GM18867 (cell line): Measurements from ENCODE around the gene BACE1-AS.

ENCODE experiments used
- ATAC-seq: cut with Tn5 transposase; IDR thresholded peaks from one replicate; pipeline ENCODE4 v1.9.1; 2021; ENCODE audit warnings: mild to moderate bottlenecking, moderate library complexity; ENCODE audit not compliant: unreplicated experiment

BACE1-AS gene

DNA sequence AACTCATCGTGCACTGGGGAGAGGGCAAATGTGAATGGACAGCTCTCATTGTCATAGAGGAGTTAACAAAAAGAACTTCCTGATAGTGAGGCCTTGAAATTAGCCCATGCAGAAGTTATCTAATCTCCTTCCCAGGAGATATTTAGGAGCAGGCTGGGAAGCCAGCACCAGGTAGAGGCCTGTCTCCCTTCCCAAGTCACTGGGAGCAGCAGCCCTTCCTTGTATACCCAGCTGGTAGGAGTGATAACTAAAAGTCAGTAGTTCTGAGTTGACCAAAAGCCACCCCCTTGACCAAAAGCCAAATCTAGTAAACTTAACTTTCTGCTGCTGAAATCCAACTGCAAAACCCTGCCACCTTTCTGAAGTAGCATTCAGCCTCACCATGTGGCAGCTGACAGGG, 1.4 kb upstream of the BACE1-AS start:
- ATAC-seq, result no peak

DNA sequence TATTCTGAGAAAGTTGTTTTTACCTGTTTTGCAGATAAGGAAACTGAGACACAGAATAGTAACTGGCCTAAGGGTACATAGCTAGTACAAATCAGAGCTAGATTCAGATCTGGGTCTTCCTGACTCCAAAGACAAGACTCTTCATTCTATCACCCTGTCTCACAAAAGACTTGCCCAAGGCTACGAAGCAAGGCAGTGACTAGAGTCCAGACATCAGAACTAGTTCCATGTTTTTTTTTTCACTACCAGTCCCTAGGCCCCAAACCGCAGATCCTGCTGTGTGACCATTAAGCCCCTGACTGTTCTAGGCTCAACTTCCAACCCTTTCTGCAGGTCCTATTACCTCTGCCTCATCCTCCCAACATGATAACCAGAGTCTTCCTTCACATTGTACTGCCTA, 1.5 kb downstream of the BACE1-AS start:
- ATAC-seq, result no peak

GRCh38 chr11:117295438-117296137, 4.4 kb downstream of the BACE1-AS start:
- no peak for ATAC-seq

GRCh38 chr11:117296881-117297280, 5.7 kb downstream of the BACE1-AS start:
- ATAC-seq, result no peak

DNA sequence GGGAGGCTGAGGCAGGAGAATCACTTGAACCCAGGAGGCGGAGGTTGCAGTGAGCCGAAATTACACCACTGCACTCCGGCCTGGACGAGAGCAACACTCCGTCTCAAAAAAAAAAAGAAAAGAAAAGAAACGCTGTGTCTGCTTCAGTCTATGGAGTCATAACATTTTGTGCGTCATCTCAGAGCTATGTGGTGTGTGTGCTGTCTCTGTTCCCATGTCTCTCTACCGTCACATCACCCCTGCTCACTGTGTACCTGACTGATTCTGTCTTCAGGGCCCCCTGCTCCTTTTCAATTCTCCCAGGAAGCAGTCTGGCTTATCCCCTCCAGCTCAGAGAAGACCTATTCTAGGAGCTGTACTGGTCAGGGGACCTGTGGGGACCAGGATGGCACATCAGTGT, 7.0 kb downstream of the BACE1-AS start:
- ATAC-seq, result no peak

- no peak for ATAC-seq
Measured at GRCh38 chr11:117299351-117300282, 8.5 kb downstream of the BACE1-AS start.

- no peak for ATAC-seq
Measured at GRCh38 chr11:117300283-117300663, 9.1 kb downstream of the BACE1-AS start.

DNA sequence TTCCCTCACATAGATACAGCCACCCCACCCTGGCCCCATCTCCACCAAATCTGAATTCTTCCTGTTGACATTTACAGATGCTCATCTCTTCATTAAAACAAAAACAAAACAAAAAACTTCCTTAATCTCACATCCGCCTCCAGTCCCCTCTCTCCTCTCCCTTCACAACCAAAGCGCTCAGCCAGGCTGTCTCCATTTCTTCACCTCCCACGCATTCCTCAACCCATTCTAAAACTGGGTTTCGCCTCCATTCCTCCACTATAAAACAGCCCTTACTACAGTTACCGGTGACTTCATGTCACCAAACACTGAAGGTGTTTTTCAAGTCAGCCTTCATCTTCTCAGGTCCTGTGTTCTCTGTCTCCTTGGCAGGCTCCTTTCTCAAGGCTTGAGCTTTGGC, 9.6 kb downstream of the BACE1-AS start:
- no peak for ATAC-seq

- no peak for ATAC-seq
Measured at GRCh38 chr11:117302228-117302627, 11.1 kb downstream of the BACE1-AS start.

DNA sequence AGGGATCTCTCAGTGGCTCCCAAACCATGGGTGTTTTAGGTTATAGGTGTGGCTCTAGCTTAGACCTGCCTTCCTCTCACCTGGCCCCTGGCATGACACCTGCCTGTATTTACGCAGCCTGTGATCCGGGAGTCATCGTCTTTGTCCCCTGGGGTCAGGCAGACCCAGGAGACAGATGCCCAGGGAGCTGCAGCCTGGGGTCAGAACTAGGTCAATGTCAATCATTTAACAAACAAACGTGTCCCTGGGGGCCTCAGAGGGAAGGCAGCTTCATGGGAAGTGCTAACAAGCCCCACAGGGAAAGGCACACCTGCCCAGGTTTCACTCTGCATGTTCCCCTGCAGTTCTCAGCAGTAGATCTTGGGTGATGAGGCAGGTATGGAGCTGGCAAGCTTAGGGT, 12.0 kb downstream of the BACE1-AS start:
- no peak for ATAC-seq

- ATAC-seq, result no peak
Measured at GRCh38 chr11:117303646-117304315, 12.6 kb downstream of the BACE1-AS start.

DNA sequence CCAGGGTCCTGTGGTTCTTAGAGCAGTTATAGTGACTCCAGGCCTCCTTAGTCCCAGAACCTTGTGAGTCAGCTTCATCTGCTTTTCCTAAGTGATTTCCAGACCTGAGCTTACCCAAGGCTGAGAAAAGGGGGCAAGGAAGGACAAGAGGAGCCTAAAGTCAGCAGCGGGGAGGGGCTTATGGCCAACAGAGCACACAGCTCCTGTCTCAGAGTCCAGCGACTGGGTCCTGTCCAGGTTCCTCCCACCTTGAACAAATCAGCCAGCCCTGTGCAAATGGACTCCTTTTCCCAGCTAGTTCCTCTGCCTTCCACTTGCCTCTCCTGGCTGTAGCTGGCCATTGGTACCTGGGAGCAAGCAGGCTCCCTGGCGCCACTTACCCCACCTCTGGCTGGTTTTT, 14.0 kb downstream of the BACE1-AS start:
- no peak for ATAC-seq

GRCh38 chr11:117309310-117309709, 18.2 kb downstream of the BACE1-AS start:
- ATAC-seq, result no peak

GRCh38 chr11:117313091-117313490, 21.9 kb downstream of the BACE1-AS start:
- no peak for ATAC-seq

DNA sequence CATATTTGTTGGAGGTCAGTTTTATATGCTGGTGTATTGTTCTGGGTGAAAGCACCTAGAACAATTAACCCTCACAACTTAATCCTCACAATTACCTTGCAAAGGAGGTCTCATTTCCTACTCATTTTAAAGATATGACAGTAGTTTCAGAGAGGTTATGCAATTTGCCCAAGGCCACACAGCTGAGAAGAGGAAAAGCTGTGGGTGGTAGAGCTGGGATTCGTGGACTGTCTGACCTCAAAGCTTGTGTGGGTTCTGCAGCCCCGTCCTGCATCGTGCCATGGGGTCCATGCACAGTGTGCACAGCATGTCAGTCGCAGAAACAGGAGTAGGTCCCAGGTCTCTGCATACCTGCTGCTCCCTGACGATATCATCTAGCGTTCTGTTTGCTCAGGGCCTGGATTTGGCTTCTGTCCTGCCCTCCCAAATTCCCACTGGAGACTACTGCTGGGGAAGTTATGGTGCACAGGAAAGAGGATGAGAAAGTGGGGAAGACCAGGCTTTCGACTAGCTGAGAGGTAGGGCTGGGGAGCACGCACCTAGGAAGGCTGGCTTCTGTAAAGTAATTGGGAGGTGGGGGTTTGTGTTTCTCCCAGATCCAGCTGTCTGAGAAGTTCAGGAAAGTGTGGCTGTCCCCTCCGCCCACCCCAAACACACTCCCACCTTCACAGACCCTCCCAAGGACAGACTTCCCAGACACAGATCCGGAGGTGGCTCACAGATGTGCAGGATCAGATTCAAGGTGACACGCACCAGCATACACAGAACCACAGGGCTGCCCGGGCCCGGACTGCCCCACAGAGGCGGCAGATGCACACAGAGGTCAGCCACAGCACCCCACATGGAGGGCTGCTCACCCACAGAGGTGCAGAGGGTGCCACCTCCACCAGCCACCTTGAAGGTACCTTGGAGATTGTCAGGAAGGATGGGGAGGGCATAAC, 23.0 kb downstream of the BACE1-AS start:
- ATAC-seq, result no peak

DNA sequence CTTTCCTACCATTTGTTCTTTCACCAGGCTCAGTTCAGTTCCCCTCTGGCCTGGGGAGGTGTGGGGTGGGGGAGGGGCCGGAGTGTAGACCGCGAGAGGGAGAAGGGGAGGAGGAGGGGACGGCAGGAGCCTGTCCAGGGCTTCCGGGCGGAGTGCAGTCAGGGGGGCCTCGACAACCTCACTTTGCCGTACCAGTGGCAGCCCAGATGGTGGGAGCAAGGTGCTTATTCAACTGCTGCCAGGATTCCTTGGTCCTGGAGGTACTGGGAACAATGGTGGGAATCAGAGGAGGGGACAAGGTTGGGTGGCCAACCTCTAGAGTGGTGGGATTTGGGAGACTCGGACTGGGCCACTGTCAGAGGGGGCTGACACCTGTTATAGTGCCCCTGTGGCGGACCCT, 23.7 kb downstream of the BACE1-AS start:
- no peak for ATAC-seq

GRCh38 chr11:117315285-117316196, 24.4 kb downstream of the BACE1-AS start:
- no peak for ATAC-seq

- ATAC-seq, result no peak
Measured at GRCh38 chr11:117316197-117316961, 25.2 kb downstream of the BACE1-AS start, which contains the start of gene BACE1. Gene BACE1, minus strand, starts transcription at chr11:117316256. Its CDS starts 461 bp downstream, at chr11:117315795.

GRCh38 chr11:117318738-117319137, 27.6 kb downstream of the BACE1-AS start:
- ATAC-seq, result no peak
